GM23338 (cell line): ENCODE data around the gene ANKS1B.

Experiments
- CREB1 ChIP-seq: fragments of 250-450 bp; sonication (Bioruptor Pico); IDR thresholded peaks from 2 replicates; pipeline ENCODE4 v1.5.0; 2020; ENCODE audit warnings: low read depth, mild to moderate bottlenecking, moderate library complexity
- CTCF ChIP-seq, 2 experiments: fragments of 200-600 bp in 1 of 2; sonication (generic) in 1 of 2; conservative IDR thresholded peaks; 2 replicates each; pipeline versions ENCODE4 v1.5.1 to v1.6.1; 2016 to 2017; ENCODE audit warnings: antibody characterized with exemption in 2 of 2, low read depth in 2 of 2, mild to moderate bottlenecking in 2 of 2, moderate library complexity in 1 of 2
- ETS1 ChIP-seq: IDR thresholded peaks from 2 replicates; pipeline ENCODE4 v1.6.1; 2016; ENCODE audit warnings: antibody characterized with exemption
- EZH2 ChIP-seq: fragments of 200-600 bp; sonication (generic); IDR thresholded peaks from one replicate; pipeline ENCODE4 v1.8.0; 2017; ENCODE audit warnings: antibody characterized with exemption, mild to moderate bottlenecking, low read depth; ENCODE audit not compliant: unreplicated experiment
- EZH2phosphoT487 ChIP-seq: fragments of 200-600 bp; sonication (generic); IDR thresholded peaks from one replicate; pipeline ENCODE4 v1.8.1; 2018; ENCODE audit warnings: antibody characterized with exemption; ENCODE audit not compliant: unreplicated experiment
- JUNB ChIP-seq: IDR thresholded peaks from one replicate; pipeline ENCODE4 v1.6.1; 2016; ENCODE audit warnings: antibody characterized with exemption; ENCODE audit not compliant: unreplicated experiment
- POLR2AphosphoS5 ChIP-seq: IDR thresholded peaks from 2 replicates; pipeline ENCODE4 v1.6.1; 2016; ENCODE audit warnings: antibody characterized with exemption, low read depth
- REST ChIP-seq: IDR thresholded peaks from one replicate; pipeline ENCODE4 v1.6.1; 2018; ENCODE audit warnings: antibody characterized with exemption; ENCODE audit not compliant: unreplicated experiment
- STAT1 ChIP-seq: IDR thresholded peaks from one replicate; pipeline ENCODE4 v1.6.1; 2016; ENCODE audit warnings: antibody characterized with exemption; ENCODE audit not compliant: unreplicated experiment
- ZNF331 ChIP-seq: fragments of 250-450 bp; sonication (Bioruptor Pico); IDR thresholded peaks from 2 replicates; pipeline ENCODE4 v1.5.0; 2020; ENCODE audit warnings: low read depth, mild to moderate bottlenecking, moderate library complexity

- TF ChIP-seq CTCF (conservative IDR thresholded peaks at IDR 0.05; ENCODE audit: low read depth in 2 of 2) (no peak), POLR2AphosphoS5 (no peak), EZH2 (no peak), CREB1 (no peak), EZH2phosphoT487 (no peak), ZNF331 (no peak), REST (no peak), STAT1 (no peak), JUNB (no peak), ETS1 (no peak)
Observed at GRCh38 chr12:98816720-98817119, 1168.0 kb downstream of the ANKS1B start.
